ENCODE measurements around the gene VPS13D.

GRCh38 chr1:12197483-12197880, 32.3 kb upstream of the VPS13D start:
- TF ChIP-seq POLR2A (IDR thresholded peaks at IDR 0.05; ENCODE audit: low read length) (no peak), GATA1 (IDR thresholded peaks at IDR 0.05; ENCODE audit: low read depth, low read length) (no peak)

Data from erythroblast (primary cell).